Right lobe of liver (tissue), 6 donors: ENCODE data around the gene SMIM35. TPM values are rescaled to one million over a fixed set of nuclear protein-coding genes. Genes with fewer than 3 reads are reported as not detected.

ENCODE experiments used
- ATAC-seq, 4 donors: fragments of 200-7000 bp; cut with Tn5 transposase; one replicate each; pipeline ENCODE4 v1.9.1; 2020; ENCODE audit warnings: mild to moderate bottlenecking in 4 of 4, moderate library complexity in 4 of 4
- DNase-seq, 3 donors: peaks; one replicate each; pipeline ENCODE4 v3.0.0-alpha.2; 2020
- H3K27ac ChIP-seq, 3 donors: fragments of 200-600 bp; one replicate each; pipeline ENCODE4 v1.8.0; 2022
- H3K27me3 ChIP-seq, 2 donors: fragments of 200-600 bp; one replicate each; pipeline ENCODE4 v1.8.0; 2022
- H3K36me3 ChIP-seq, 4 donors: fragments of 200-600 bp; sonication (generic) in 1 of 4; one replicate each; pipeline versions ENCODE4 v1.5.1 to v1.8.0; 2017 to 2022; ENCODE audit warnings: control low read depth in 1 of 4
- H3K4me1 ChIP-seq, 4 donors: fragments of 200-600 bp; sonication (generic) in 1 of 4; one replicate each; pipeline versions ENCODE4 v1.5.1 to v1.8.0; 2017 to 2022; ENCODE audit warnings: control low read depth in 1 of 4
- H3K4me3 ChIP-seq, 3 donors: fragments of 200-600 bp; one replicate each; pipeline ENCODE4 v1.8.0; 2022
- H3K9me3 ChIP-seq, 4 donors: fragments of 200-600 bp; sonication (generic) in 1 of 4; one replicate each; pipeline versions ENCODE4 v1.5.1 to v1.8.0; 2017 to 2022; ENCODE audit warnings: control low read depth in 1 of 4
- CTCF ChIP-seq, 4 donors: fragments of 200-600 bp in 3 of 4; fragments of 450-650 bp in 1 of 4; IDR thresholded peaks; one replicate each; pipeline versions ENCODE4 v1.5.1 to v1.8.0; 2016 to 2022; ENCODE audit warnings: antibody characterized with exemption in 4 of 4, mild to moderate bottlenecking in 2 of 4
- POLR2A ChIP-seq: fragments of 450-650 bp; IDR thresholded peaks from one replicate; pipeline ENCODE4 v1.6.1; 2017; ENCODE audit warnings: antibody characterized with exemption, mild to moderate bottlenecking
- WGBS: methylation state at CpG from one replicate; pipeline ENCODE4 v1.1.6; 2018; ENCODE audit warnings: low coverage, low lambda C conversion rate; ENCODE audit not compliant: insufficient coverage; ENCODE audit errors: missing lambda C conversion rate; 5-methylcytosine and 5-hydroxymethylcytosine counted together
- intact Hi-C, 2 donors: fragments of 100-400 bp; cut with DNase I; formaldehyde crosslinking; loops; one replicate each; pipeline versions ENCODE4 v1.11.2 to v1.14.1; 2022
- long read RNA-seq: library from polyadenylated mRNA; unstranded; transcript quantifications from one replicate; pipeline ENCODE4 v2.0.0, GENCODE V29; 2019
- total RNA-seq, 6 experiments: library from RNA; depleted of rRNA in 2 of 6; stranded (reverse); fragments of >200 nt in 2 of 6; fragmentation: NEBNext Ultra II Directional in 3 of 6; extraction: Animal tissue kit (Norgen Biotek cat#: 25700) in 3 of 6; gene quantifications; one replicate each; pipeline versions ENCODE4 v1.1.0 to v1.2.4, GENCODE V29; 2016 to 2023
- donor health status: DM: no; HTN: yes; CAD: no.
- donor health status: DM: no; HTN: no; CAD: no.
- donor health status: DM: no; HTN: no; CAD: no.
- donor health status: DM: no; HTN: yes; CAD: no.
- donor health status: DM: no; HTN: yes; CAD: no.

The SMIM35 gene
- total RNA-seq, result not detected
- long read RNA-seq, result 0 reads

- ATAC-seq (peak in 1 of 4 donors; percentile 13), DNase-seq (no peak)
- Histone ChIP-seq H3K36me3 (no peaks in the 10 kb centered on the region), H3K27ac (no peak within 1 kb of the TSS), H3K4me1 (no peaks in the 10 kb centered on the region), H3K4me3 (no peak within 1 kb of the TSS), H3K27me3 (no peaks in the 10 kb centered on the region), H3K9me3 (no peaks in the 10 kb centered on the region)
- TF ChIP-seq POLR2A, result no peak
- no peak for TF ChIP-seq CTCF (IDR thresholded peaks at IDR 0.05)
- 71% methylated on average over 2 of the region's 5 CpGs for WGBS
- intact Hi-C loops, result no loop called here
These were observed at the start of gene SMIM35 for GRCh38 chr11:118086913-118087768. TSS of gene SMIM35 (minus strand) at chr11:118086963. CDS start at chr11:118086757, 206 bp downstream.

- no peaks in the 10 kb centered on the region for H3K27me3 ChIP-seq
- H3K27ac ChIP-seq, result no peak overlapping the region
- H3K4me1 ChIP-seq, result no peaks in the 10 kb centered on the region
- intact Hi-C loops, result no loop called here
- H3K4me3 ChIP-seq, result no peak overlapping the region
- 38% methylated on average over 1 of the region's 2 CpGs for WGBS
- no peak for TF ChIP-seq CTCF (IDR thresholded peaks at IDR 0.05)
- TF ChIP-seq POLR2A, result no peak
- peak in 1 of 4 donors; percentile 6 for ATAC-seq
- H3K36me3 ChIP-seq, result no peaks in the 10 kb centered on the region
- H3K9me3 ChIP-seq, result no peaks in the 10 kb centered on the region
- no peak for DNase-seq
These were observed 49.6 kb upstream of the SMIM35 start for GRCh38 chr11:118136341-118136740.

- WGBS, result no CpG with 5 or more reads among the region's 5 CpGs
- Histone ChIP-seq H3K36me3 (no peaks in the 10 kb centered on the region), H3K4me1 (no peaks in the 10 kb centered on the region), H3K27me3 (no peaks in the 10 kb centered on the region), H3K27ac (no peak overlapping the region), H3K4me3 (no peak overlapping the region), H3K9me3 (no peaks in the 10 kb centered on the region)
- intact Hi-C loops, result no loop called here
- DNase-seq, result peak in 1 of 3 donors; percentile 16
- no peak for ATAC-seq
- no peak for TF ChIP-seq CTCF (IDR thresholded peaks at IDR 0.05)
- TF ChIP-seq POLR2A, result no peak
These were observed 49.0 kb upstream of the SMIM35 start for GRCh38 chr11:118135796-118136165.

GRCh38 chr11:118135051-118135795 is 48.5 kb upstream of the SMIM35 start:
- Histone ChIP-seq H3K27ac (no peak overlapping the region), H3K27me3 (no peaks in the 10 kb centered on the region), H3K4me1 (no peaks in the 10 kb centered on the region), H3K4me3 (no peak overlapping the region), H3K36me3 (no peaks in the 10 kb centered on the region), H3K9me3 (no peaks in the 10 kb centered on the region)
- TF ChIP-seq POLR2A (no peak), CTCF (IDR thresholded peaks at IDR 0.05) (no peak)
- ATAC-seq (no peak), DNase-seq (no peak)
- intact Hi-C loops, result no loop called here
- 40% methylated on average over 1 of the region's 7 CpGs for WGBS
